SH-SY5Y (cell line): Measurements from ENCODE around the gene CCT5.

ENCODE experiments used
- GATA2 ChIP-seq: IDR thresholded peaks from 2 replicates; pipeline ENCODE4 v1.6.1; 2011; ENCODE audit warnings: mild to moderate bottlenecking, low read depth, low read length
- GATA3 ChIP-seq: IDR thresholded peaks from 2 replicates; pipeline ENCODE4 v1.6.1; 2011; ENCODE audit warnings: low read depth, mild to moderate bottlenecking, low read length, moderate library complexity

DNA sequence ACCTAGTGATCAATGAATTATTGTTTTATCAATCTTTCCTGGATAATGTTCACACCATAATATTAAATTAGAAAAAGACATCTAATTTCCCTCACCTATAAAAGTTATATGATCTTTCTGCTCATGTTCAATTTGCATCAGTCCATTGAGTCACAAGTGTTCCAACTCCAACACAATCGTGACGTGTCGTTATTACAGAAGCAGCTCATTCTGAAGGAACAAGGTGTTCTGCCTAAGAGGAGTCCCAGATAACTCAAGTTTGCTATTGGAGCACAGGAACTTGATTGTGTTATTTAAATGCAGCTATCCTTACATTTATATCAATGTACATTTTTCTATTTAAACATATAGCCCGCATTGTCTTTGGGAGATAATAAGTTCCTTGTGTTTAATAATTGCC, 31.0 kb upstream of the CCT5 start:
- TF ChIP-seq GATA2 (no peak), GATA3 (no peak)
